HL-60/S4 (cell line): ENCODE data around the gene TMEM192.
"Not testable (repeated sequence)": the region's sequence is repeated elsewhere in the genome, so short reads cannot be mapped to it uniquely, and the experiment has no call there.

Source experiments
- in situ Hi-C: fragments of 300-500 bp; cut with MboI; formaldehyde crosslinking; loops from 2 replicates; pipeline ENCODE4 v1.14.3; 2022; ENCODE audit warnings: low sequenced_read_pairs

TMEM192 gene

GRCh38 chr4:165112368-165113121 is at the start of gene TMEM192:
TSS of gene TMEM192 (minus strand) at chr4:165112860. CDS start at chr4:165112773, 87 bp downstream.
- in situ Hi-C loops, result no loop called here

GRCh38 chr4:165158762-165159161 is 46.1 kb upstream of the TMEM192 start:
- in situ Hi-C loops, result no loop called here

- in situ Hi-C loops, result no loop called here
These were observed 44.2 kb upstream of the TMEM192 start for GRCh38 chr4:165156906-165157305.

GRCh38 chr4:165154482-165154881 is 41.8 kb upstream of the TMEM192 start:
- in situ Hi-C loops, result no loop called here

GRCh38 chr4:165152527-165152926 is 39.9 kb upstream of the TMEM192 start:
- in situ Hi-C loops, result no loop called here

GRCh38 chr4:165151734-165152133 is 39.1 kb upstream of the TMEM192 start:
- in situ Hi-C loops, result no loop called here

GRCh38 chr4:165150545-165150944 is 37.9 kb upstream of the TMEM192 start:
- in situ Hi-C loops, result no loop called here

GRCh38 chr4:165138843-165139242 is 26.2 kb upstream of the TMEM192 start:
- in situ Hi-C loops, result loop anchor here (10.0 kb wide), 2 partner anchors 206 to 326 kb away; no protein-coding TSS in a partner anchor

GRCh38 chr4:165137205-165137604 is 24.5 kb upstream of the TMEM192 start:
- in situ Hi-C loops, result loop anchor here (10.0 kb wide), 2 partner anchors 208 to 328 kb away; no protein-coding TSS in a partner anchor

GRCh38 chr4:165136529-165136928 is 23.9 kb upstream of the TMEM192 start:
- in situ Hi-C loops, result loop anchor here (10.0 kb wide), 2 partner anchors 208 to 328 kb away; no protein-coding TSS in a partner anchor

- in situ Hi-C loops, result loop anchor here (10.0 kb wide), 2 partner anchors 212 to 332 kb away; no protein-coding TSS in a partner anchor
These were observed 20.5 kb upstream of the TMEM192 start for GRCh38 chr4:165133150-165133549.

- in situ Hi-C loops, result loop anchor here (10.0 kb wide), 2 partner anchors 213 to 333 kb away; no protein-coding TSS in a partner anchor
These were observed 18.7 kb upstream of the TMEM192 start for GRCh38 chr4:165131247-165131832.

GRCh38 chr4:165129924-165130323 is 17.3 kb upstream of the TMEM192 start:
- in situ Hi-C loops, result loop anchor here (10.0 kb wide), 2 partner anchors 215 to 335 kb away; no protein-coding TSS in a partner anchor

- in situ Hi-C loops, result not testable (repeated sequence)
These were observed 13.3 kb upstream of the TMEM192 start for GRCh38 chr4:165125869-165126499.

- in situ Hi-C loops, result no loop called here
These were observed 11.8 kb upstream of the TMEM192 start for GRCh38 chr4:165124488-165124887.

- in situ Hi-C loops, result no loop called here
These were observed 5.7 kb upstream of the TMEM192 start for GRCh38 chr4:165118256-165118909.

- in situ Hi-C loops, result no loop called here
These were observed 2.6 kb upstream of the TMEM192 start for GRCh38 chr4:165115301-165115700.

GRCh38 chr4:165111906-165112367 is 723 bp downstream of the TMEM192 start:
- in situ Hi-C loops, result no loop called here

GRCh38 chr4:165106518-165106917 is 6.1 kb downstream of the TMEM192 start:
- in situ Hi-C loops, result no loop called here

GRCh38 chr4:165101641-165102040 is 11.0 kb downstream of the TMEM192 start:
- in situ Hi-C loops, result no loop called here

GRCh38 chr4:165096776-165097175 is 15.9 kb downstream of the TMEM192 start:
- in situ Hi-C loops, result no loop called here
